ENCODE results near the gene RNU1-2.
"Not testable (repeated sequence)": the region's sequence is repeated elsewhere in the genome, so short reads cannot be mapped to it uniquely, and the experiment has no call there.

The RNU1-2 gene

GRCh38 chr1:16895598-16896315, at the start of gene RNU1-2:
TSS of gene RNU1-2 (plus strand) at chr1:16895980.
- DNase-seq = peak; percentile 84 to 95 (median 86)

- not testable (repeated sequence) for DNase-seq
These were observed 39.6 kb upstream of the RNU1-2 start for GRCh38 chr1:16856201-16856600.

- DNase-seq = not testable (repeated sequence)
These were observed 36.4 kb upstream of the RNU1-2 start for GRCh38 chr1:16859167-16860041.

GRCh38 chr1:16860048-16860447, 35.7 kb upstream of the RNU1-2 start:
- not testable (repeated sequence) for DNase-seq

- DNase-seq = not testable (repeated sequence)
These were observed 33.9 kb upstream of the RNU1-2 start for GRCh38 chr1:16861832-16862245.

- DNase-seq = not testable (repeated sequence)
These were observed 33.4 kb upstream of the RNU1-2 start for GRCh38 chr1:16862415-16862814.

GRCh38 chr1:16863024-16863423, 32.8 kb upstream of the RNU1-2 start:
- DNase-seq = not testable (repeated sequence)

- not testable (repeated sequence) for DNase-seq
These were observed 28.7 kb upstream of the RNU1-2 start for GRCh38 chr1:16866926-16867707.

GRCh38 chr1:16868787-16869186, 27.0 kb upstream of the RNU1-2 start:
- DNase-seq = not testable (repeated sequence)

GRCh38 chr1:16869996-16870395, 25.8 kb upstream of the RNU1-2 start:
- not testable (repeated sequence) for DNase-seq

GRCh38 chr1:16871171-16871570, 24.6 kb upstream of the RNU1-2 start:
- not testable (repeated sequence) for DNase-seq

- DNase-seq = not testable (repeated sequence)
These were observed 23.4 kb upstream of the RNU1-2 start for GRCh38 chr1:16872152-16873075.

GRCh38 chr1:16873076-16873879, 22.5 kb upstream of the RNU1-2 start:
- DNase-seq = peak; percentile 24 to 51 (median 48)

GRCh38 chr1:16874968-16875765, 20.6 kb upstream of the RNU1-2 start:
- DNase-seq = not testable (repeated sequence)

GRCh38 chr1:16881742-16882141, 14.0 kb upstream of the RNU1-2 start:
- DNase-seq = peak in 1 of 3 experiments; percentile 19

GRCh38 chr1:16882986-16883385, 12.8 kb upstream of the RNU1-2 start:
- no peak for DNase-seq

GRCh38 chr1:16884487-16884886, 11.3 kb upstream of the RNU1-2 start:
- not testable (repeated sequence) for DNase-seq

GRCh38 chr1:16886860-16887605, 8.7 kb upstream of the RNU1-2 start:
- no peak for DNase-seq

All from NCI-H1417 (cell line).